ENCODE measurements around the gene KCNT2. TPM values are rescaled to one million over a fixed set of nuclear protein-coding genes. Genes with fewer than 3 reads are reported as not detected.

Gene KCNT2
- total RNA-seq, 1 experiment from 2014 or later: 0.41 TPM

- H3K4me1 ChIP-seq (ENCODE audit: control insufficient read depth, insufficient read depth, low read length): no peaks in the 10 kb centered on the region; the same call in 1 of the 2 replicates
- ChIA-PET CTCF (no interaction called here), POLR2A (no interaction called here)
- TF ChIP-seq TCF7L2 (IDR thresholded peaks at IDR 0.05; ENCODE audit: low read depth, low read length): no peak
- TF ChIP-seq POLR2AphosphoS5 (IDR thresholded peaks at IDR 0.05; ENCODE audit: low read depth, low read length): no peak
- TF ChIP-seq REST (IDR thresholded peaks at IDR 0.05; ENCODE audit: insufficient read depth in 1 of 2, low read depth in 2 of 2, low read length in 1 of 2): no peak
- TF ChIP-seq SIN3A (IDR thresholded peaks at IDR 0.05; ENCODE audit: borderline replicate concordance, insufficient read depth, low read depth, low read length): no peak
- TF ChIP-seq CTCF (IDR thresholded peaks at IDR 0.05): no peak
- ATAC-seq (no peak), DNase-seq (ENCODE audit: low read depth, low spot score) (no peak)
- H3K9me3 ChIP-seq (ENCODE audit: control insufficient read depth, insufficient read depth, low read depth, low read length): no peaks in the 10 kb centered on the region
- H3K27me3 ChIP-seq (ENCODE audit: control insufficient read depth, insufficient read depth, low read length): no peaks in the 10 kb centered on the region
- intact Hi-C loops (cut with micrococcal nuclease; ENCODE audit: unreplicated experiment): no loop called here
- no peak overlapping the region for H3K27ac ChIP-seq (ENCODE audit: low read length)
- H3K36me3 ChIP-seq (ENCODE audit: control insufficient read depth, insufficient read depth, low read length): no peaks in the 10 kb centered on the region
- BruUV-seq (replicated peaks): no TSS peak
- H3K4me3 ChIP-seq (ENCODE audit: low read depth in 2 of 2, low read length in 2 of 2): no peak overlapping the region
- in situ Hi-C loops (cut with HindIII; ENCODE audit: low pct_unique_long_range_greater_than_20kb, low sequenced_read_pairs): no loop called here
These were observed 140.9 kb downstream of the KCNT2 start for GRCh38 chr1:196467230-196467925.

- intact Hi-C loops (cut with micrococcal nuclease; ENCODE audit: unreplicated experiment): no loop called here
- TF ChIP-seq CTCF (IDR thresholded peaks at IDR 0.05): no peak
- TF ChIP-seq REST (IDR thresholded peaks at IDR 0.05; ENCODE audit: insufficient read depth in 1 of 2, low read depth in 2 of 2, low read length in 1 of 2): no peak
- TF ChIP-seq SIN3A (IDR thresholded peaks at IDR 0.05; ENCODE audit: borderline replicate concordance, insufficient read depth, low read depth, low read length): no peak
- TF ChIP-seq POLR2AphosphoS5 (IDR thresholded peaks at IDR 0.05; ENCODE audit: low read depth, low read length): no peak
- TF ChIP-seq TCF7L2 (IDR thresholded peaks at IDR 0.05; ENCODE audit: low read depth, low read length): no peak
- BruUV-seq (replicated peaks): no TSS peak
These were observed 141.6 kb downstream of the KCNT2 start for GRCh38 chr1:196466654-196467053.

More at GRCh38 chr1:196466654-196467053, 141.6 kb downstream of the KCNT2 start:
- DNase-seq (ENCODE audit: low read depth, low spot score) (no peak), ATAC-seq (no peak)
- Histone ChIP-seq H3K36me3 (ENCODE audit: control insufficient read depth, insufficient read depth, low read length) (no peaks in the 10 kb centered on the region), H3K4me3 (ENCODE audit: low read depth in 2 of 2, low read length in 2 of 2) (no peak overlapping the region), H3K9me3 (ENCODE audit: control insufficient read depth, insufficient read depth, low read depth, low read length) (no peaks in the 10 kb centered on the region), H3K27me3 (ENCODE audit: control insufficient read depth, insufficient read depth, low read length) (no peaks in the 10 kb centered on the region), H3K27ac (ENCODE audit: low read length) (no peak overlapping the region), H3K4me1 (ENCODE audit: control insufficient read depth, insufficient read depth, low read length) (no peaks in the 10 kb centered on the region; the same call in 1 of the 2 replicates)
- in situ Hi-C loops (cut with HindIII; ENCODE audit: low pct_unique_long_range_greater_than_20kb, low sequenced_read_pairs): no loop called here
- ChIA-PET POLR2A (no interaction called here), CTCF (no interaction called here)
